IMR-90 (cell line): ENCODE results near the gene CWC25.

ENCODE experiments used
- BHLHE40 ChIP-seq: fragments of 150-350 bp; IDR thresholded peaks from 2 replicates; pipeline ENCODE4 v1.6.1; 2016; ENCODE audit warnings: mild to moderate bottlenecking, low read depth, low read length
- CHD1 ChIP-seq: IDR thresholded peaks from 2 replicates; pipeline ENCODE4 v1.6.1; 2012; ENCODE audit warnings: low read depth, low read length, improper control_type of control experiment
- FOS ChIP-seq: fragments of 150-350 bp; IDR thresholded peaks from 2 replicates; pipeline ENCODE4 v1.6.1; 2016; ENCODE audit warnings: low read depth, low read length
- MAFK ChIP-seq: IDR thresholded peaks from 2 replicates; pipeline ENCODE4 v1.6.1; 2012; ENCODE audit warnings: low read depth, low read length, improper control_type of control experiment
- MAZ ChIP-seq: IDR thresholded peaks from 2 replicates; pipeline ENCODE4 v1.6.1; 2012; ENCODE audit warnings: low read depth, mild to moderate bottlenecking, low read length, improper control_type of control experiment, moderate library complexity, borderline replicate concordance
- POLR2A ChIP-seq: IDR thresholded peaks from 2 replicates; pipeline ENCODE4 v1.6.1; 2012; ENCODE audit warnings: mild to moderate bottlenecking, low read depth, low read length
- RAD21 ChIP-seq: IDR thresholded peaks from 2 replicates; pipeline ENCODE4 v1.6.1; 2012; ENCODE audit warnings: low read length, improper control_type of control experiment
- RFX5 ChIP-seq: IDR thresholded peaks from 2 replicates; pipeline ENCODE4 v1.8.0; 2012; ENCODE audit warnings: low read depth, mild to moderate bottlenecking, low read length, moderate library complexity
- TF ChIP-seq, protein P1 (sequence below): conservative IDR thresholded peaks from 2 replicates; pipeline ENCODE4 v1.5.1; 2012; ENCODE audit warnings: mild to moderate bottlenecking, low read depth, low read length, improper control_type of control experiment
- TF ChIP-seq, protein P2 (sequence below): fragments of 150-350 bp; IDR thresholded peaks from 2 replicates; pipeline ENCODE4 v1.6.1; 2016; ENCODE audit warnings: low read depth, mild to moderate bottlenecking, low read length, moderate library complexity, borderline replicate concordance

DNA sequence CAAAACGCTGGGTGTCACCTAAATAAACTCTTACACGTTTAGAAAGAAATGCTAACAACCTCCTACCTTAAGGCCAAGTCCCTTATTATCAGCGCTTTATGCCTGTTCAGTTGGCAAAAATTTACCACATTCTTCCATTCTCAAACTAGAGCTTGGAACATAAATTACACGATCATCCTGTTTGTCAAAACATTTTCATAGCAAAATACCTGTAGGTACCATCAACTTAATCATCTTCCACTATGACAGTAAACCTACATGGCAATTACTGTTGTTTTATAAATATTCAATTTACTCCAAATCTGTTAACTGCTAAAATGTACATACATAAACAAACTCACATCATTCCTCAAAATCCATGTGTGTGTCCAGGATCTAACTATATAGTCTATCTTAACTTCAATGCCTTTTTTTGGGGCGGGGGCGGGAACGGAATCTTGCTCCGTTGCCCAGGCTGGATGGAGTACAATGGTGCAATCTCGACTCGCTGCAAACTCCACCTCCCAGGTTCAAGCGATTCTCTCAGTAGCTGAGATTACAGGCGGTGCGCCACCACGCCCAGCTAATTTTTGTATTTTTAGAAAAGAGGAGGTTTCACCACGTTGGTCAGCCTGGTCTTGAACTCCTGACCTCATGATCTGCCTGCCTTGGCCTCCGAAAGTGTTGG is 24.0 kb upstream of the CWC25 start:
- TF ChIP-seq, protein P1, sequence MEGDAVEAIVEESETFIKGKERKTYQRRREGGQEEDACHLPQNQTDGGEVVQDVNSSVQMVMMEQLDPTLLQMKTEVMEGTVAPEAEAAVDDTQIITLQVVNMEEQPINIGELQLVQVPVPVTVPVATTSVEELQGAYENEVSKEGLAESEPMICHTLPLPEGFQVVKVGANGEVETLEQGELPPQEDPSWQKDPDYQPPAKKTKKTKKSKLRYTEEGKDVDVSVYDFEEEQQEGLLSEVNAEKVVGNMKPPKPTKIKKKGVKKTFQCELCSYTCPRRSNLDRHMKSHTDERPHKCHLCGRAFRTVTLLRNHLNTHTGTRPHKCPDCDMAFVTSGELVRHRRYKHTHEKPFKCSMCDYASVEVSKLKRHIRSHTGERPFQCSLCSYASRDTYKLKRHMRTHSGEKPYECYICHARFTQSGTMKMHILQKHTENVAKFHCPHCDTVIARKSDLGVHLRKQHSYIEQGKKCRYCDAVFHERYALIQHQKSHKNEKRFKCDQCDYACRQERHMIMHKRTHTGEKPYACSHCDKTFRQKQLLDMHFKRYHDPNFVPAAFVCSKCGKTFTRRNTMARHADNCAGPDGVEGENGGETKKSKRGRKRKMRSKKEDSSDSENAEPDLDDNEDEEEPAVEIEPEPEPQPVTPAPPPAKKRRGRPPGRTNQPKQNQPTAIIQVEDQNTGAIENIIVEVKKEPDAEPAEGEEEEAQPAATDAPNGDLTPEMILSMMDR: no peak
- TF ChIP-seq FOS (no peak), RAD21 (no peak), POLR2A (no peak), RFX5 (no peak), MAZ (no peak), MAFK (no peak), CHD1 (no peak), BHLHE40 (no peak)
- TF ChIP-seq, protein P2, sequence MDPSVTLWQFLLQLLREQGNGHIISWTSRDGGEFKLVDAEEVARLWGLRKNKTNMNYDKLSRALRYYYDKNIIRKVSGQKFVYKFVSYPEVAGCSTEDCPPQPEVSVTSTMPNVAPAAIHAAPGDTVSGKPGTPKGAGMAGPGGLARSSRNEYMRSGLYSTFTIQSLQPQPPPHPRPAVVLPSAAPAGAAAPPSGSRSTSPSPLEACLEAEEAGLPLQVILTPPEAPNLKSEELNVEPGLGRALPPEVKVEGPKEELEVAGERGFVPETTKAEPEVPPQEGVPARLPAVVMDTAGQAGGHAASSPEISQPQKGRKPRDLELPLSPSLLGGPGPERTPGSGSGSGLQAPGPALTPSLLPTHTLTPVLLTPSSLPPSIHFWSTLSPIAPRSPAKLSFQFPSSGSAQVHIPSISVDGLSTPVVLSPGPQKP: no peak
